Measurements from ENCODE around the gene LCMT1. TPM values are rescaled to one million over a fixed set of nuclear protein-coding genes. Genes with fewer than 3 reads are reported as not detected.

The LCMT1 gene
- total RNA-seq, 1 donor from 2014 or later, result 32.1 TPM

- TF ChIP-seq CTCF (IDR thresholded peaks at IDR 0.05; ENCODE audit: insufficient read depth, low read length, severe bottlenecking), result no peak
- FAIRE-seq, result no peak
- Histone ChIP-seq H3K36me3 (ENCODE audit: control insufficient read depth, insufficient read depth, low read length) (peaks cover 5% of the 10 kb centered on the region), H3K27me3 (ENCODE audit: control insufficient read depth, insufficient read depth, low read length) (no peaks in the 10 kb centered on the region), H3K4me3 (ENCODE audit: low read depth, low read length) (no peak overlapping the region)
- no peak for DNase-seq (ENCODE audit: low read depth)
Measured at GRCh38 chr16:25155553-25156460, 44.3 kb downstream of the LCMT1 start.

- DNase-seq (ENCODE audit: low read depth) (no peak), FAIRE-seq (no peak)
- no peak for TF ChIP-seq CTCF (IDR thresholded peaks at IDR 0.05; ENCODE audit: insufficient read depth, low read length, severe bottlenecking)
- no peak overlapping the region for H3K4me3 ChIP-seq (ENCODE audit: low read depth, low read length)
- H3K36me3 ChIP-seq (ENCODE audit: control insufficient read depth, insufficient read depth, low read length), result peaks cover 5% of the 10 kb centered on the region
- no peaks in the 10 kb centered on the region for H3K27me3 ChIP-seq (ENCODE audit: control insufficient read depth, insufficient read depth, low read length)
Measured at GRCh38 chr16:25157271-25157875, 45.8 kb downstream of the LCMT1 start.

- H3K4me3 ChIP-seq (ENCODE audit: low read depth, low read length), result no peak overlapping the region
- peaks cover 3% of the 10 kb centered on the region for H3K36me3 ChIP-seq (ENCODE audit: control insufficient read depth, insufficient read depth, low read length)
- TF ChIP-seq CTCF (IDR thresholded peaks at IDR 0.05; ENCODE audit: insufficient read depth, low read length, severe bottlenecking), result no peak
- FAIRE-seq (no peak), DNase-seq (ENCODE audit: low read depth) (no peak)
- H3K27me3 ChIP-seq (ENCODE audit: control insufficient read depth, insufficient read depth, low read length), result no peaks in the 10 kb centered on the region
Measured at GRCh38 chr16:25158401-25158800, 46.9 kb downstream of the LCMT1 start.

- DNase-seq (ENCODE audit: low read depth) (no peak), FAIRE-seq (no peak)
- no peak for TF ChIP-seq CTCF (IDR thresholded peaks at IDR 0.05; ENCODE audit: insufficient read depth, low read length, severe bottlenecking)
- no peak overlapping the region for H3K4me3 ChIP-seq (ENCODE audit: low read depth, low read length)
- H3K27me3 ChIP-seq (ENCODE audit: control insufficient read depth, insufficient read depth, low read length), result no peaks in the 10 kb centered on the region
- H3K36me3 ChIP-seq (ENCODE audit: control insufficient read depth, insufficient read depth, low read length), result peaks cover 6% of the 10 kb centered on the region
Measured at GRCh38 chr16:25161753-25162367, 50.3 kb downstream of the LCMT1 start.

DNA sequence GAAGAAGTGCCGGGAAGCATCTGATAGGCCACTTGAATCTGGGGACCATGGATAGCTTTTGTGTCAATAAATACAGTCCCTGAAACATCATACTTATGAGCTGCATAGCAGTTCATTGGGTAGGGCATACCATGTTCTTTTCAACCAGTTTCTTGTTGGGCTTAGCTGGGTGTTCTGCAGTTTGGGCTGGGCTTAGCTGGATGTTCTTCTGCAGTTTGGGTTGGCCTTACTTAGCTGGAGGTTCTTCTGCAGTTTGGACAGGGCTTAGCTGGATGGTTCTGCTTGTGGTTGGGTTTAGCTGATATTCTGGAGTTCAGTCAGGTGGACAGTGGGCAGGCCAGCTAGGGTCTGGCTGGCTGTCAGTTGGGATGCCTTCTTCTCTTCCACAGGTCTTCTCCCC is 52.1 kb downstream of the LCMT1 start:
- H3K4me3 ChIP-seq (ENCODE audit: low read depth, low read length), result no peak overlapping the region
- FAIRE-seq, result no peak
- H3K27me3 ChIP-seq (ENCODE audit: control insufficient read depth, insufficient read depth, low read length), result no peaks in the 10 kb centered on the region
- H3K36me3 ChIP-seq (ENCODE audit: control insufficient read depth, insufficient read depth, low read length), result peaks cover 9% of the 10 kb centered on the region
- TF ChIP-seq CTCF (IDR thresholded peaks at IDR 0.05; ENCODE audit: insufficient read depth, low read length, severe bottlenecking), result no peak
- DNase-seq (ENCODE audit: low read depth), result no peak
